ENCODE measurements around the gene ELMOD1. TPM values are rescaled to one million over a fixed set of nuclear protein-coding genes. Genes with fewer than 3 reads are reported as not detected.

The ELMOD1 gene
- total and polyA plus RNA-seq, 2 donors (not counting 1 experiment from before 2014, with no cell fraction given), result not detected

GRCh38 chr11:107678632-107678971 is 87.7 kb downstream of the ELMOD1 start:
- Mint-ChIP-seq H3K4me3 (no peak overlapping the region), H3K27me3 (peaks cover 25% of the 10 kb centered on the region), H3K4me1 (no peaks in the 10 kb centered on the region), H3K27ac (no peak overlapping the region), H3K9me3 (ENCODE audit: insufficient read depth) (no peaks in the 10 kb centered on the region)
- Histone ChIP-seq H3K9ac (ENCODE audit: low read length) (no peak overlapping the region), H2AFZ (ENCODE audit: insufficient read depth, low read depth, low read length, poor library complexity, severe bottlenecking) (no peak overlapping the region), H4K20me1 (ENCODE audit: control insufficient read depth, insufficient read depth, low read length, poor library complexity, severe bottlenecking) (no peaks in the 10 kb centered on the region), H3K4me1 (ENCODE audit: control insufficient read depth in 2 of 2, insufficient read depth in 2 of 2, low read length in 2 of 2) (no peaks in the 10 kb centered on the region), H3K36me3 (replicated peaks in 1 of 2; ENCODE audit: control extremely low read depth in 1 of 2, control insufficient read depth in 1 of 2, extremely low read depth in 1 of 2, insufficient read depth in 2 of 2, low read length in 1 of 2) (no peaks in the 10 kb centered on the region), H3K79me2 (ENCODE audit: control insufficient read depth, insufficient read depth, low read length) (no peaks in the 10 kb centered on the region), H3K4me3 (ENCODE audit: control extremely low read depth in 1 of 5, extremely low read depth in 1 of 5, insufficient read depth in 1 of 5, low read depth in 2 of 5, low read length in 4 of 5) (no peak overlapping the region), H3K4me2 (replicated peaks; ENCODE audit: low read depth, low read length, poor library complexity, severe bottlenecking) (no peak overlapping the region), H3K27me3 (replicated peaks in 1 of 4; ENCODE audit: control extremely low read depth in 1 of 4, control insufficient read depth in 3 of 4, insufficient read depth in 4 of 4, low read length in 3 of 4) (peaks cover 0 to 10% (median 0%) of the 10 kb centered on the region in 4 experiments), H3K9me3 (ENCODE audit: control extremely low read depth in 1 of 3, control insufficient read depth in 2 of 3, insufficient read depth in 1 of 3, low read length in 2 of 3) (no peaks in the 10 kb centered on the region), H3K27ac (ENCODE audit: low read length in 2 of 2) (no peak overlapping the region)
- no peak for TF ChIP-seq CTCF (IDR thresholded peaks at IDR 0.05)
- no peak for TF ChIP-seq EZH2 (IDR thresholded peaks at IDR 0.05; ENCODE audit: borderline replicate concordance, insufficient read depth, low read depth, low read length, poor library complexity, severe bottlenecking)
- ATAC-seq (ENCODE audit: low read depth) (no peak), DNase-seq (no peak)
- ChIA-PET CTCF (no interaction called here), POLR2A (no interaction called here)
- 100% methylated on average over 2 of the region's 6 CpGs for WGBS (ENCODE audit: insufficient coverage)
- intact Hi-C loops (cut with micrococcal nuclease), result no loop called here

- intact Hi-C loops (cut with micrococcal nuclease), result no loop called here
- H3K27ac ChIP-seq (ENCODE audit: low read length in 2 of 2), result no peak overlapping the region
- no peak for DNase-seq
- H3K9ac ChIP-seq (ENCODE audit: low read length), result no peak overlapping the region
- no peak for ATAC-seq (ENCODE audit: low read depth)
- H3K4me3 ChIP-seq (ENCODE audit: control extremely low read depth in 1 of 5, extremely low read depth in 1 of 5, insufficient read depth in 1 of 5, low read depth in 2 of 5, low read length in 4 of 5), result no peak overlapping the region
- no peaks in the 10 kb centered on the region for H3K4me1 ChIP-seq (ENCODE audit: control insufficient read depth in 2 of 2, insufficient read depth in 2 of 2, low read length in 2 of 2)
- H3K79me2 ChIP-seq (ENCODE audit: control insufficient read depth, insufficient read depth, low read length), result no peaks in the 10 kb centered on the region
- Mint-ChIP-seq H3K27ac (no peak overlapping the region), H3K4me1 (no peaks in the 10 kb centered on the region), H3K4me3 (no peak overlapping the region), H3K27me3 (peaks cover 17% of the 10 kb centered on the region), H3K9me3 (ENCODE audit: insufficient read depth) (no peaks in the 10 kb centered on the region)
- H4K20me1 ChIP-seq (ENCODE audit: control insufficient read depth, insufficient read depth, low read length, poor library complexity, severe bottlenecking), result no peaks in the 10 kb centered on the region
- WGBS (ENCODE audit: insufficient coverage), result 90% methylated on average over 1 of the region's 4 CpGs
- H3K36me3 ChIP-seq (replicated peaks in 1 of 2; ENCODE audit: control extremely low read depth in 1 of 2, control insufficient read depth in 1 of 2, extremely low read depth in 1 of 2, insufficient read depth in 2 of 2, low read length in 1 of 2), result no peaks in the 10 kb centered on the region
- ChIA-PET POLR2A (no interaction called here), CTCF (interaction anchor here (0.7 kb wide), 3 partner anchors 29 to 101 kb away, joined by 3 to 4 read pairs (median 3); no protein-coding TSS in a partner anchor)
- H3K27me3 ChIP-seq (replicated peaks in 1 of 4; ENCODE audit: control extremely low read depth in 1 of 4, control insufficient read depth in 3 of 4, insufficient read depth in 4 of 4, low read length in 3 of 4), result peaks cover 0 to 10% (median 0%) of the 10 kb centered on the region in 4 experiments
- no peak overlapping the region for H2AFZ ChIP-seq (ENCODE audit: insufficient read depth, low read depth, low read length, poor library complexity, severe bottlenecking)
- no peaks in the 10 kb centered on the region for H3K9me3 ChIP-seq (ENCODE audit: control extremely low read depth in 1 of 3, control insufficient read depth in 2 of 3, insufficient read depth in 1 of 3, low read length in 2 of 3)
- TF ChIP-seq CTCF (IDR thresholded peaks at IDR 0.05) (no peak), EZH2 (IDR thresholded peaks at IDR 0.05; ENCODE audit: borderline replicate concordance, insufficient read depth, low read depth, low read length, poor library complexity, severe bottlenecking) (no peak)
- no peak overlapping the region for H3K4me2 ChIP-seq (replicated peaks; ENCODE audit: low read depth, low read length, poor library complexity, severe bottlenecking)
These were observed 88.5 kb downstream of the ELMOD1 start for GRCh38 chr11:107679255-107680024.
